Measurements from ENCODE around the gene DHX30. TPM values are rescaled to one million over a fixed set of nuclear protein-coding genes. Genes with fewer than 3 reads are reported as not detected.

Gene DHX30
- total and polyA plus RNA-seq, 10 donors, result 31.9 to 73.5 (median 57.3) TPM

- WGBS, 5 donors, result 88 to 96% (median 93%) methylated on average over 7 to 8 of the region's 8 CpGs
- Histone ChIP-seq H3K4me1 (no peaks in the 10 kb centered on the region), H3K36me3 (peaks cover 0 to 100% (median 85%) of the 10 kb centered on the region in 6 donors), H3K9me3 (no peaks in the 10 kb centered on the region), H3K27ac (no peak overlapping the region), H3K27me3 (replicated peaks in 1 of 7) (no peaks in the 10 kb centered on the region), H3K4me3 (no peak overlapping the region)
- DNase-seq, result peak; percentile 40
- TF ChIP-seq POLR2A (IDR thresholded peaks at IDR 0.05) (no peak), POLR2AphosphoS5 (IDR thresholded peaks at IDR 0.05) (no peak)
- TF ChIP-seq, protein P1, sequence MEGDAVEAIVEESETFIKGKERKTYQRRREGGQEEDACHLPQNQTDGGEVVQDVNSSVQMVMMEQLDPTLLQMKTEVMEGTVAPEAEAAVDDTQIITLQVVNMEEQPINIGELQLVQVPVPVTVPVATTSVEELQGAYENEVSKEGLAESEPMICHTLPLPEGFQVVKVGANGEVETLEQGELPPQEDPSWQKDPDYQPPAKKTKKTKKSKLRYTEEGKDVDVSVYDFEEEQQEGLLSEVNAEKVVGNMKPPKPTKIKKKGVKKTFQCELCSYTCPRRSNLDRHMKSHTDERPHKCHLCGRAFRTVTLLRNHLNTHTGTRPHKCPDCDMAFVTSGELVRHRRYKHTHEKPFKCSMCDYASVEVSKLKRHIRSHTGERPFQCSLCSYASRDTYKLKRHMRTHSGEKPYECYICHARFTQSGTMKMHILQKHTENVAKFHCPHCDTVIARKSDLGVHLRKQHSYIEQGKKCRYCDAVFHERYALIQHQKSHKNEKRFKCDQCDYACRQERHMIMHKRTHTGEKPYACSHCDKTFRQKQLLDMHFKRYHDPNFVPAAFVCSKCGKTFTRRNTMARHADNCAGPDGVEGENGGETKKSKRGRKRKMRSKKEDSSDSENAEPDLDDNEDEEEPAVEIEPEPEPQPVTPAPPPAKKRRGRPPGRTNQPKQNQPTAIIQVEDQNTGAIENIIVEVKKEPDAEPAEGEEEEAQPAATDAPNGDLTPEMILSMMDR (IDR thresholded peaks at IDR 0.05 in 8 of 11, conservative IDR thresholded peaks at IDR 0.05 in 3 of 11), result no peak
- intact Hi-C loops (cut with DNase I; ENCODE audit: low total_unique reads), result no loop called here
These were observed 64.6 kb downstream of the DHX30 start for GRCh38 chr3:47867451-47868044.

DNA sequence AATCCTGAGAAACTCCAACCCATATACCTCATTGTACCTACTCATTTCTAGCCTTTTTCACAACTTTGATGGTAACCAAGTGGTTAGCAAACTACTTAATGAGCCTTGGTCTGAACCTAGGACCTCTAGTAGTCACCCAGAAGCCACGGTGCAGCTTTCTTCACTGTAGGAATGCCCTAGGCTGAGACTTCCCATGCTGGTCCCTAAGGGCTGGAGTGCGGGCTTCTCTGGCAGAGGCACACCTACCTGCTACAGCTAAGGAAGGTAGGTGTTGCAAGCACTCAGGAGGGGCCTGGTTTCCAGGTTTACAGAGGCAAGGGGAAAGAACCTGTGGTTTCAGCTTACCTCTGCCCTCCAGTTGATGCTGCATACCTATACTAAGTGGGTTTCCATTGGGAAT lies 65.4 kb downstream of the DHX30 start:
- Histone ChIP-seq H3K4me3 (no peak overlapping the region), H3K36me3 (peaks cover 0 to 100% (median 85%) of the 10 kb centered on the region in 6 donors), H3K27me3 (replicated peaks in 1 of 7) (no peaks in the 10 kb centered on the region), H3K27ac (no peak overlapping the region), H3K9me3 (no peaks in the 10 kb centered on the region), H3K4me1 (no peaks in the 10 kb centered on the region)
- intact Hi-C loops (cut with DNase I; ENCODE audit: low total_unique reads), result no loop called here
- TF ChIP-seq POLR2A (IDR thresholded peaks at IDR 0.05) (no peak), POLR2AphosphoS5 (IDR thresholded peaks at IDR 0.05) (no peak)
- TF ChIP-seq, protein P1 (IDR thresholded peaks at IDR 0.05 in 8 of 11, conservative IDR thresholded peaks at IDR 0.05 in 3 of 11), result no peak
- WGBS, 5 donors, result 86 to 100% (median 95%) methylated on average over 2 of the region's 2 CpGs
- DNase-seq, result no peak

- Histone ChIP-seq H3K4me1 (no peaks in the 10 kb centered on the region), H3K9me3 (no peaks in the 10 kb centered on the region), H3K27me3 (replicated peaks in 1 of 7) (no peaks in the 10 kb centered on the region), H3K4me3 (no peak overlapping the region), H3K27ac (no peak overlapping the region), H3K36me3 (peaks cover 0 to 100% (median 85%) of the 10 kb centered on the region in 6 donors)
- no peak for DNase-seq
- TF ChIP-seq POLR2A (IDR thresholded peaks at IDR 0.05) (no peak), POLR2AphosphoS5 (IDR thresholded peaks at IDR 0.05) (no peak)
- TF ChIP-seq, protein P1 (IDR thresholded peaks at IDR 0.05 in 8 of 11, conservative IDR thresholded peaks at IDR 0.05 in 3 of 11), result no peak
- 90 to 99% (median 97%) methylated on average over 3 of the region's 3 CpGs for WGBS, 5 donors
- intact Hi-C loops (cut with DNase I; ENCODE audit: low total_unique reads), result no loop called here
These were observed 67.2 kb downstream of the DHX30 start for GRCh38 chr3:47870156-47870555.

- H3K36me3 ChIP-seq, result peaks cover 0 to 100% (median 82%) of the 10 kb centered on the region in 6 donors
- H3K4me1 ChIP-seq, result no peaks in the 10 kb centered on the region
- H3K9me3 ChIP-seq, result no peaks in the 10 kb centered on the region
- H3K27ac ChIP-seq, result no peak overlapping the region
- no peak for DNase-seq
- WGBS, 5 donors, result 92 to 95% (median 95%) methylated on average over 12 of the region's 12 CpGs
- no peaks in the 10 kb centered on the region for H3K27me3 ChIP-seq (replicated peaks in 1 of 7)
- TF ChIP-seq POLR2A (IDR thresholded peaks at IDR 0.05), result no peak
- TF ChIP-seq, protein P1 (IDR thresholded peaks at IDR 0.05 in 8 of 11, conservative IDR thresholded peaks at IDR 0.05 in 3 of 11), result no peak
- no peak for TF ChIP-seq POLR2AphosphoS5 (IDR thresholded peaks at IDR 0.05)
- H3K4me3 ChIP-seq, result no peak overlapping the region
- intact Hi-C loops (cut with DNase I; ENCODE audit: low total_unique reads), result no loop called here
These were observed 67.8 kb downstream of the DHX30 start for GRCh38 chr3:47870702-47871260.

Measured in spleen (tissue), 11 donors.